Cardiac septum (tissue), 1 donor: ENCODE measurements around the gene AP1S1. TPM values are rescaled to one million over a fixed set of nuclear protein-coding genes. Genes with fewer than 3 reads are reported as not detected.

ENCODE experiments used
- DNase-seq: peaks from one replicate; pipeline ENCODE4 v3.0.0-alpha.2; 2020; ENCODE audit warnings: low spot score
- intact Hi-C: fragments of 100-400 bp; cut with DNase I; formaldehyde crosslinking; loops from one replicate; pipeline ENCODE4 v1.14.0; 2022
- microRNA-seq: library from miRNA; unstranded; fragments of <30 nt; microRNA quantifications from one replicate; pipeline ENCODE4 v1.2.0, GENCODE V29; 2020
- total RNA-seq: library from RNA; stranded (reverse); fragmentation: NEBNext Ultra II Directional; extraction: Animal tissue kit (Norgen Biotek cat#: 25700); gene quantifications from one replicate; pipeline ENCODE4 v1.2.1, GENCODE V29; 2021
- donor health status: DM: no; HTN: no; CAD: no.

The AP1S1 gene
- total RNA-seq, 1 donor from 2014 or later: 12.1 TPM

DNA sequence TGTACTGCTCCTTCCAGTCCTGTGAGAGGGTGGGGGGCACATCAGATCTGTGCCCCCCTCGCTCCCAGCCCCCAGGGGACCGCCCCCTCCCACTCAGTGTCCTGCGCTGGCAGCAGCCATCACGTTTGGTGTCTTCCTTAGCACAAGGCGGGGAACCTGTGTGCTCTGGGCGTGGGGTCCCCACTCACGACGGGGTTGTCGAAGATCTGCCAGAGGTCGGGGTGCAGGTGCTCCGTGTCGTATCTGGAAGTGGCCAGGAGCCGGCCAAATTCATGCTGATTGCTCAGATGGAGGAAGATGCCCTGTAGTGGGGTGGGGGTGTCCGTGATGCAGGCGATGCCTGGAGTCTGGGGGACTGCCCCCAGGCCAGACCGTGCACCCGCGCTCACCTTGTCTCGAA, 55.9 kb downstream of the AP1S1 start:
- intact Hi-C loops: no loop called here
- no peak for DNase-seq

Small RNA genes within 50 kb of the gene (microRNA-seq; reads per million reads assigned to microRNA genes)
- gene MIR4653: not detected

Other genes starting within 250 kb of the AP1S1 start
- gene MUC3A, start 204.9 kb upstream of the AP1S1 start, total RNA-seq: 0.86 TPM
- gene MUC12, start 184.9 kb upstream of the AP1S1 start, total RNA-seq: 0.19 TPM
- not detected for gene MUC17, start 134.4 kb upstream of the AP1S1 start, total RNA-seq
- gene TRIM56, start 69.0 kb upstream of the AP1S1 start, total RNA-seq: 16.6 TPM
- 27.2 TPM for gene SERPINE1, start 27.4 kb upstream of the AP1S1 start, total RNA-seq
- 0.08 TPM for gene VGF, start 11.1 kb downstream of the AP1S1 start, total RNA-seq
- not detected for gene NAT16, start 25.8 kb downstream of the AP1S1 start, total RNA-seq
- gene MOGAT3, start 46.6 kb downstream of the AP1S1 start, total RNA-seq: not detected
- gene PLOD3, start 63.1 kb downstream of the AP1S1 start, total RNA-seq: 43.9 TPM
- gene ZNHIT1, start 63.7 kb downstream of the AP1S1 start, total RNA-seq: 50.1 TPM
- 2.6 TPM for gene CLDN15, start 83.3 kb downstream of the AP1S1 start, total RNA-seq
- 284 TPM for gene FIS1, start 90.6 kb downstream of the AP1S1 start, total RNA-seq
- gene IFT22, start 167.3 kb downstream of the AP1S1 start, total RNA-seq: 24.7 TPM
- gene COL26A1, start 208.4 kb downstream of the AP1S1 start, total RNA-seq: not detected